GM18526 (cell line): ENCODE measurements around the gene TFEB.

Experiments used
- POLR2A ChIP-seq: IDR thresholded peaks from 3 replicates; pipeline ENCODE4 v1.6.1; 2011; ENCODE audit not compliant: insufficient read length; ENCODE audit errors: extremely low read depth

The TFEB gene

DNA sequence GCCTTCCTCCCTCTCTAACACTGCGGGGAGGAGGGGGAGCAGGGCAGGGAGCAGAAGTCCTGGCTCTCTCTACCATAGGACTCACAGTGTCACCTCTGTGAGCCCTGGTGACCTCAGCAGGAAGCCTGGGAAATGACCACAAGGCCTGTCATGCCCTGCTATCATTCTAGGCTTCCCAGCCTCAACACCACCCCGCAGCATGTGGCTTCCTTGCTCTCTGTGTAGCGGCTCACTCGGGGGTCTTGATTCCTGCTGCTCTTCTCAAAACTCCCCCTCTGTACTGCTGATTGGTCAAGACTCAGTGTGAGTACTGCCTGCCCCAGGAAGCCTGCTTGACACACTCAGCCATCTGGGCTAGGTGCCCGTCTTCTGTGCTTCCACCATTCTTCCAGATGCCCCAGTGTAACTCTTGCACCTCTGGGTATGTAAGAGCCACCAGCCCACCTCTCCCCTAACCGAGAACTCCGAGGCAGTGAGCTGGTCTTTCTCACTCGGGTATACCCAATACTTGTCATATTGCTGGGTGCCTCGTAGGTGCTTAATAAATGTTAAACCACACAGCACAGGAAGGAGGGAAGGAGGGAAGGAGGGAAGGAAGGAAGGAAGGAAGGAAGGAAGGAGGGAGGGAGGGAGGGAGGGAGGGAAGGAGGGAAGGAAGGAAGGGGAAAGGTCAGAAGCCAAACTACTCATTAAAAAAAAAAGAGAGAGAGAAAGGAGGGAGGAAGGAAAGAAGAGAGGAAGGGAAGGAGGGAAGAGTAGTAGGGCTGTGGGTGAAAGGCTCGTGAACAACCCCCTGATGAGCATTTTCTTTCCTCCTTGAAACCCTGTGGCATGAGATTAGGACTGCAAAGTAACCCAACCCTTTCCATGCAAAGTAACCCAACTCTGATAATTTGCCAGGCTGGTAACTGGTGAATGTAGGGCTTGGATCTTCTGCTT lies 92.2 kb downstream of the TFEB start:
- no peak for TF ChIP-seq POLR2A

DNA sequence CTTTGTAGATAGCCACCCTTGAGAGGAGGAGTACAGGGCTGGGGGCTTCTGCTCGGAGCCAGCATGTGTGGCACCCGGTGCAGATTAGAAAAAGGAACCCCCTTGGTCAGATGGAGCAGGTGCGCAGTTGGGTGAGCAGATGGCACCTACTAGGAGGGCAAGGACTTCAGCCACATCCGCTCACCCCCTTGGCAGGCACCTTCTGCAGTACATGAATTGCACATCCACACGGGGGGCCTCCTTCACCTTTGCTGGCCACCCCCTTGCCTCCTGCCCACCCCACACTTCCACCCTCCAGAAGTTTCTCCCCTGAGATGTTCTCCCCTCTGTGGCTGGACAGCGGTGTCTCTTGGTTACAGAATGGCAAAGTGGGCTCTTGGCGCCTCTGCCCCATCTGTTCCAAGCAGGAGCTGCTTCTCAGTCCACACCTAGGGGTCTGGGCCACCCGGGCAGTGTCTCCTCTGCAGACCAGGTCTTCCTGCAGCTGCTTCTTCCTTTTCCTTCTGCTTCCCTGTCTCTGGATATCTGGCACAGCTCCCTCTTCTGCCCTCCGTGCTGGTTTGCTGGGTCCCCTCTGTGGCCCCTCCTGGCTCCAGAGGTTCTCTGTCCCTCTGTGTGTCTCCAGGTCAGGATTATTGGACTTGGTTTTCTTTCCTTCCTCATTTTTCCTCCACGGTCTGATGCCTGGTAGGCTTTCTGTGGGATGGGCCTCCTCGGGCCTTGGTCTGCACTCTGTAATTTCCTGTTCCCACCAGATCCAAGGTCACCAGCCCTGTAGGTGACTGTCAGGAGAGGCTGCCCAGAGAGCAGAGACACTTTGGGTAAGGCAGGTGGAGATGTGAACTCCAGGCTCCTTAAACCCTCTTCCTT lies 93.1 kb downstream of the TFEB start:
- no peak for TF ChIP-seq POLR2A

DNA sequence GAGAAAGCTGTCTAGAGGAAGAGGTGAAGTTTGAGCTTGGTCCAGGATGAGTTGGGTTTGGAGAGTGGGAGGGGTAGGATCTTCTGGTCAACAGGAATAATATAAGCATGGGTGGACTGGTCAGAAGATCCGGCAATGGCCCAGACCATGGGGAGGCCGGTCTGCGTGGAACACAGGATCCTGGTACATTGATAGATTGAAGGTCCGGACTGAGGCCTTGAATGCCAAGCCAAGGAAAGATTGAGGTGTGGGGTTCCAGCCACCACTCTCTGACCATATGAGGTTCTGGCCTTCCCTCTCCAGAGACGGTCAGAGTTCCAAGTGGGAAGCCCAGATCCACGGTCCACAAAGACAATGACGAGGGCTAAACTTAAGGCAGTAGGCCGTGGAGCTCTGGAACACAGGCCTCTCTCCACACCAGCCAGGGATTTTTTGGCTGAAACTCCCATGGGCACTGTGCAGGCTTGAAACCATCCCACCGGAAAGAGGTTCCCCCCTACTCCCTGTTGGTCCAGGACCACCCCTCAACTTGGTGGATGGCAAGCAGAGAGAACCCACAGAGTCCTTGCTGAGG lies 94.0 kb downstream of the TFEB start:
- TF ChIP-seq POLR2A, result no peak

DNA sequence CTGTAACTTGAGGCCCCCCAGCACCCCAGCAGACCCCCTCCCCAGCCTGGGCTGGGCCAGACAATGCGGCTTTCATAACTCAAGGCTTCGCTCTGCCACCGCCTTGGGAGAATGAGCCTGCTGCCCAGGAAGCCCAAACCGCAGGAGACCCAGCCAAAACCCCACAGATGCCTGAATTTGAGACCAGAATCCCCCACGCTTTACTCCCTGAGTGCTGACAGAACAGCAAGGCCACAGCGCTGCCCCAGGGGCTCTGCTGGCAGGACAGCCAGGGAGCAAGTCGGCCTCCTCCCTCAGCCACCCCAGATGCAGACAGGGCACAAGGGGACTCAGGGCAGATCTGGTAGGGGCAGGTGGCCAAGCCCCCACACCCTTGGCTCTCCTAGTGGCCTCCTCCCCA lies 95.0 kb downstream of the TFEB start:
- TF ChIP-seq POLR2A, result no peak

DNA sequence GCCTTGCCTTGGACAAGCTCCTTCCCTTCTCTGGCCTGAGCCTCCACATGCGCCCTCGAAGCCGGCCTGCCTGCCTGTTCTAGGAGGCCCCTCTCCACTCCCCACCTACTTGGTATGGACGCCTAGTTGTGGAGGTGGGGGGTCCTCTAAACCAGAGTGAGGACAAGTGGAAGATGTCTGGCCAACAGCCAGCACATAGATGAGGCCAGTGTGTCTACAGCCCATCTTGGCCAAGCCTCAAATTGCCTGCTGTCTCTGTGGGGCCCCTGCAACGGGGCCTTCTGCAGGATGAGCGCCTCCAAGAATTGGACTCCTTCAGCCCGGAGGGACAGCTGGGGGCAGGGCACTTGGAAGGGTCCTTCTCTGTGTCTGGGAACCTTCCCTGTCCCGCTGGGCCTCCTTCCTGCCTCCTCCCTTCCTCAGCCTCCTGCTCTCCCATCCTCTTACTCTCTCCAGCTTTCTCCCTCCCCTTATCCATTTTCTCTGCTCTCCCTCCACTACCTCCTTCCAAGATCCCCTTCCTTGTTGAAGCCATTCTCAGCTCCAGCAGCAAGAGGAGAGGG lies 95.5 kb downstream of the TFEB start:
- no peak for TF ChIP-seq POLR2A

DNA sequence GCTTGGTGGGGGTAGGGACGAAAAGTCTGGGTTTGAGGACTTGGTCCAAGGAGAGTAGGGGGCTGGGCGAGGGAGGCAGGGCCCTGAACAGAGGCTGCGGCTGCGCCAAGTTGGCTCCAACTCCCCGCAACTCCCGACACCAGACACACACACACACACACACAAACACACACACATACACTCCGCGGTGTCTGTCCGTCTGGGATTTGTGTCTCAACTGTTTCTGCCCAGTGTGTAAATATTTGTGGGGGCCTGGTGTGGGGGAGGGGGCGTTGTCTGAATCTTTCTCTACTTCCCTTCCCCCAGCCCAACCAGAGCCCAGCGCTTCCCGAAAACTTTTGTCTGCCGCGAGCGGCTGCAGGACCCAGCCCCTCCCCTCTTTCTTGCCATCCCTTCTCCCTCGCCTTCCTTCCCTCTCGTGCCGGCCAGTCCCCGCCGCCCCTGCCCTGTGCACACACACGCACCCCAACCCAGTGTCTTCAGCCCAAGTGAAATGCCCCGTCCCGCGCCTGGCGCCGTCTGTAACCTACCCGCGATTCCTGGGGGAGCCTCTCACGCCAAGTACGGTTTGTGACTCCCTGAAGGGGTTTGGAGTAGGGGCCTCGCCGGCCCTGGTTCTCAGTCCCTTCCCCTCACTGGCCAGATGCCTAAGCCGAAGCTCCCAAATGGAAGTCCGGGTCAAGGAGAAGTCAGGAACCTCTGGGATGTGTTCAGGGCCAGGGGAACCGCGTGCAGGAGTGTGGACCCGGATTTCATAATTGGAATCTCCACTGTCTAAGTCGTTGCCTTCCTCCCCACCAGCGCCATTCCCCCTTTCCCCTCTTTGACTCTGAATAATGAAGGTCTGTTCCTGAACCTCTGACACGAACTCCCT lies 96.2 kb downstream of the TFEB start:
- TF ChIP-seq POLR2A, result no peak

DNA sequence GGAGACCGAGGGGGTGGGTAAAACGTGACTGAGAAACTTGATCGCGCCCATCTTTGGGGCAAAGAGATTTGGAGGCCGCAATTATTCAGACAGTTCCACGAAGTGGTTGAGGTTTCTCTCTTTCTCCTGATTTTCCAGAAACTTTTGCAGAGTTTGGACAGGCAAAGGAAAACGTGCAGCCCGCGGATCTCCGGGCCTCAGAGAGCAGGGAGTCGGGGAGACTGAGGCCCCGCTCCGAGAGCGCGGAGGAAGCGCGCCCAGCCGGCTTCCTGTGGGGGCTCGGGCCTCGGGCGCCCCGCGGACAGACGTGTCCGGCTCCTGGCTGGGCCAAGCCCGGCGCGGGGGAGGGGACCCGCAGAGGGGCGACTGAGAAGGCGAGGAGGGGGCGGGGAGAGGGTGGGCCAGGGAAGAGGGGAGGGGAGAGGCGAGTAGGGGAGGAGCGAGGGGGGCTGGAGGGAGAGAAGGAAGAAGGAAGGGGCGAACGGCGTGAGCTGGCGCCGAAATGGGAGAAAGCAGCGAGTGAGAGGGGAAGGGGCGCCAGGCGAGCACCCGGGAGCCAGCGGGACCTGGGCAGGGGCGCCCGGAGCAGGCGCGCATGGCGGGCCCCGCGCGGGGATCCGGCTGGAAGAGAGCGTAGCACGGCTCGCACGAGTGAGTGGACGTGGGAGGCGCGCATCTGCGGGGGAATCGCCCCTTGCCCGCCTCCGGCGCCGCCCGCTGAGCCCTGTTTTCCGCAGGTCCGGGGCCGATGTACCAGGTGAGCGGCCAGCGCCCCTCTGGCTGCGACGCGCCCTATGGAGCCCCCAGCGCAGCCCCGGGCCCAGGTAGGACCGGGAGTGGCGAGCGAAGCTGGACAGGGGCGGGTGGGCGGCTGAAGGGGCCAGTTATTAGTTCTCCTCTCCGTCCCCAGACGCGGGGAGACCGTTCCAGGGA lies 97.1 kb downstream of the TFEB start, which contains the start of gene MDFI:
TSS of gene MDFI (plus strand) at position 467 of the 933 bp plus-strand sequence. CDS start at position 749, 282 bp downstream.
- no peak for TF ChIP-seq POLR2A

DNA sequence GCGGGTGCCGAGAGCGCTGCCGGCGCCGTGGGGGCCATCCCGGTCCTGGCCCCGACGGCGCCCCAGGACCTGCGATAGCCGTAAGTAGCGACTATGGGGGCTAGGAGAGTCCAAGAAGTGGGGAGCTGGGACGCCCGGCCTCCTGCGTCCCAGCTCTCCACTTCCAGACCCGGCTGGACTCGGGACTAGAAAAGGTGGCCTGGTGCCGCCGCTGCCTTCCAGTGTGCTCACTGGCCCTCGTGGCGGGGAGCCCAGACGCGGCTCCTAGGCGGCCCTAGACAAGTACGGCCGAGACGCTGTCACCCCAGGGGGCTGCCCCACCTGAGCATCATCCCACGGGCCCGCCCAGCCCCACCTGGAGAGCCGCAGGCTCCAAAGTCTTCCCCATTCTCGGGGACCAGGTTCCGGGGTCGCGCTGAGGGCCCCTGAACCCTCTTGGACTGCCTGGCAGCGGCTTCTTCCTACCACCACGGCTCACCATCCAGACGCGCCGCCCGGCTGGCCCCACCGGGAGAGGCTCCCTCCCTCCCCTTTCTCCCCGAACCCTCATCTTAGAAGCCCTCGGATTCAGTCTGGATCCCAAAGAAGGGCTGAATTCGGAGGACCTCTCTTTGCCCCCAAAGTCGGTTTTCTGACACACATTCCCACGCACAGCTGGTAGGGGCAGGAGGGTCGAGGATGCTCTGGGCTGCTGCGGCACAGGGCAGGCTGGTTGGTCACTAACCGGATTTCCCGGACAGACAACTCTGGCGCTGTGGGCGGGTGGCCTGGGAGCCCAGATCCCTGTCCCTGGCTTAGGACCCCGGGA lies 98.0 kb downstream of the TFEB start:
- no peak for TF ChIP-seq POLR2A

DNA sequence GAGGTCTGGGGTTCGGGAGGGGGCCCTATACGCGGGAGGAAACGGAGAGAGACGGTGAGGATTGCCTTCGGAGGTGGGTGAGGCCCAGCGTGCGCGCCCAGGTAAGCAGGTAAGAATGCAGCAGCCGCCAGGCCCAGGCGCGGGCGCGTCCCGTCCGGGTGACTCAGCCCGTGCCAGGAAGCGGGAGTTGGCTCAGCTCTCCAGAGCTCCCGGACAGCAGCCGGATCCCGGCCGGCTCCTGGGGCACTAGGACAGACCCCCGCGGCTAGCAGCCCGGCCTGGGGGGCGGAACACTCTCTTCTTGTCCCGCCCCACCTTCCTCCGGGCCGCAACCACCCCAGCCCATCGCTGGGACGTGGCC lies 98.6 kb downstream of the TFEB start:
- TF ChIP-seq POLR2A, result no peak

DNA sequence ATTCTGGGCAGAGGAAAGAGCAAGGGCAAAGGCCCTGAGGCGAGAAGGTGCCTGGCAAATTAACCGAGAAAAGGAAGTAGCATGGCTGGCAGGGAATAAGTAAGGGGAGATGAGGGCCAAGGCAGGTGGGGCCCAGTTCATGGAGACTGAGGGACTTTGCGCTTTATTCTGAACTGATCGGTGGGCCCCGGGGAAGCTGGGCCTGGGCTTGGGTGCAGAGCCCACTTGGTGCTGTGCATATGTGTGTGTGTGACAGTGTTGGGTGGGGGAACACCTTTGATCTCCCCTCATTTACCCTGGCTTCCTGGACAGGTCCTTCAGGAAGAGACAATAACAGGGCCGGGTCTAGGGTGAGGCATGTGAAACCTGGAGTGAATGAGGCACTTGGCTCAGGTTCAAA lies 100.0 kb downstream of the TFEB start:
- TF ChIP-seq POLR2A, result no peak

DNA sequence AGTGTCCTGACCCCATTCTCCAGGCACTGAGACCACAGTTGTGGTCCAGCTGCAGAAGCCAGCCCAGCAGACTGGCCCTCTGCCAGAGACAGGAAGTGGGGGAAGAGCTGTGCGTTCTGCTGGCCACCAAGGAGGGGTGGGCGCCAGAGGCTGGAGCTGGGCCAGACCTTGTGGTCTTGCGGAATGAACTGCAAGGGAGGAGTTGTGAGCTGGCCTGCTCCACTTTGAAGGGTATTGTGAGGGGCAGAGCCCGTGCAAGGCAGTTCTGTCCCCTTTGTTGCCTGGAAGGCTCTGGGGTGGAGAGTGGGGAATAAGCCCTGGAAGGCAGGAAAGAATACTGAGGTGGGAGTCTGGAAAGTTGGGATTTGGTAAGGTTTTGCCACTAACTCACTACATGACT lies 100.8 kb downstream of the TFEB start:
- no peak for TF ChIP-seq POLR2A
